Nephron (organoid): ENCODE data around the gene NMNAT3.

Source experiments
- H3K27ac Mint-ChIP-seq, 3 experiments: 2 replicates each; pipeline ENCODE4 v1.8.0; 2020; ENCODE audit warnings: mixed read lengths in 3 of 3, mild to moderate bottlenecking in 2 of 3, moderate library complexity in 1 of 3
- H3K27me3 Mint-ChIP-seq: 2 replicates; pipeline ENCODE4 v1.8.0; 2021; ENCODE audit warnings: low read depth, mild to moderate bottlenecking, moderate library complexity, mixed read lengths
- H3K36me3 Mint-ChIP-seq: 2 replicates; pipeline ENCODE4 v1.8.0; 2020; ENCODE audit warnings: low read depth, mixed read lengths
- H3K4me1 Mint-ChIP-seq: 2 replicates; pipeline ENCODE4 v1.8.0; 2020; ENCODE audit warnings: mixed read lengths
- H3K4me3 Mint-ChIP-seq, 3 experiments: 2 replicates each; pipeline ENCODE4 v1.8.0; 2020; ENCODE audit warnings: mild to moderate bottlenecking in 3 of 3, mixed read lengths in 3 of 3, moderate library complexity in 2 of 3
- H3K9me3 Mint-ChIP-seq: 2 replicates; pipeline ENCODE4 v1.8.0; 2020; ENCODE audit warnings: mixed read lengths
- CTCF ChIP-seq, 3 experiments: fragments of 200-600 bp; sonication (generic); IDR thresholded peaks; one replicate each; pipeline ENCODE4 v1.5.0; 2021; ENCODE audit warnings: antibody characterized with exemption in 3 of 3; ENCODE audit not compliant: unreplicated experiment in 3 of 3

The NMNAT3 gene

DNA sequence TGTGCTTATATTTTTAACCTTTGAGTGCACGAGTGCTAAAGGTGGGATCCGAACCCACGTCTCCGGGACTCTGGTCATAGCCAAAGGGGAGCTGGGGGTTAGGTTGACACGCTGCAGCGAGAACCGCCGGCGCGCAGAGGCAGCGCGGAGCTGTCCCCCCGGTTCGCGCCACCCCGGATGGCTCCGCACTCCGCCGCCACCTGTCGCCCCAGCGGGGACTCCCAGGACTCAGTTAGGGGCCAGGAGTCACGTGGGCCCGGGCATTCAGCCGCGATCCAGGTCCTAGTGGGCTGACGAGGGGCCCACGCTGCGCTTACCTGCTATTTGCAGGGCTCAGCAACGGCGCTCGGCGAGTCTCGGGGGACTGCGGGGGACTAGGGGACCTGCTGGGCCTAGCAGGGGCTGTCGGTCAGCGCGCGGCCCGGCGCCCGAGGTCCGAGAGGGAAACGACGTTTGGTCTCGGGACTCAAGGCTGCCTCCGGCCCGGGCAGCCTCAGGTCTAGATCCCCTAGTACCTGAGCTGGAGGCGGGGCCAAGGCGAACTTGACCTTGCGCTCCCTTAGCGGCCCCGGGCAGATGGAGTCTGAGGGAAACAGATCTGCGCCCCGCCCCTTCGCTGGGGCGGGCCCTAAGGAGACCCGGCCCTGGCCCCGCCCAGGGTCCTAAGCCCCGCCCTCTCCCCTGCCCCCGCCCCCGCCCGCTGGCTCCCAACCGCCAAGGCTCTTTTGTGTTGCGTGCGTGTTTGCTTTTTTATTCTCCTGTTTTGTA lies at the start of gene NMNAT3:
Gene NMNAT3, minus strand, starts transcription at position 585 of the 768 bp plus-strand sequence. CDS start 50,248 bp downstream, outside the sequence.
- Mint-ChIP-seq H3K27ac (peak within 1 kb of the TSS in 2 of 3 experiments; percentile 25 to 39), H3K4me1 (peaks cover 12% of the 10 kb centered on the region), H3K36me3 (no peaks in the 10 kb centered on the region), H3K4me3 (peak within 1 kb of the TSS; percentile 79 to 82 (median 80)), H3K9me3 (no peaks in the 10 kb centered on the region), H3K27me3 (peaks cover 31% of the 10 kb centered on the region)
- no peak for TF ChIP-seq CTCF (IDR thresholded peaks at IDR 0.05; ENCODE audit: unreplicated experiment in 3 of 3)

DNA sequence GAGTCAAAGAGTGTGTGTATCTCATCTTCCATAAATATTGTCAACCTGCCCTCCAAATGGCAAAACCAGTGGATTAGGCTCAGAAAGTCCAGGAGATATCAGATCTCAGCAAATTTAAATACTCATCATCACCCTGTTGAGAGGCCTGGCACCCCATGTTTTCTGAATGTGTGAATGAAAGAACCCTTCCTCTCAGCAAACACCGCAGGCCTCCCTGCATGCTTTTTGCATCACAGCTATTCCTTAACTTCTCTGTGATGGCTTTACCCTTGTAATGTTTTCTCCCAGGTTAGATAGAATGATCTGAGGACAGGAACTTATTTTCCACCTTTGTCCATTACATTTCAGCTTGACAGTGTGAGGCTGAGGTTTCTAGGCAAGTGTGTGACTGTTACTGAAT lies 43.6 kb upstream of the NMNAT3 start:
- no peaks in the 10 kb centered on the region for H3K9me3 Mint-ChIP-seq
- no peak overlapping the region for H3K4me3 Mint-ChIP-seq
- TF ChIP-seq CTCF (IDR thresholded peaks at IDR 0.05; ENCODE audit: unreplicated experiment in 3 of 3), result no peak
- H3K27ac Mint-ChIP-seq, result no peak overlapping the region
- H3K36me3 Mint-ChIP-seq, result no peaks in the 10 kb centered on the region
- no peaks in the 10 kb centered on the region for H3K27me3 Mint-ChIP-seq
- H3K4me1 Mint-ChIP-seq, result peaks cover 21% of the 10 kb centered on the region

DNA sequence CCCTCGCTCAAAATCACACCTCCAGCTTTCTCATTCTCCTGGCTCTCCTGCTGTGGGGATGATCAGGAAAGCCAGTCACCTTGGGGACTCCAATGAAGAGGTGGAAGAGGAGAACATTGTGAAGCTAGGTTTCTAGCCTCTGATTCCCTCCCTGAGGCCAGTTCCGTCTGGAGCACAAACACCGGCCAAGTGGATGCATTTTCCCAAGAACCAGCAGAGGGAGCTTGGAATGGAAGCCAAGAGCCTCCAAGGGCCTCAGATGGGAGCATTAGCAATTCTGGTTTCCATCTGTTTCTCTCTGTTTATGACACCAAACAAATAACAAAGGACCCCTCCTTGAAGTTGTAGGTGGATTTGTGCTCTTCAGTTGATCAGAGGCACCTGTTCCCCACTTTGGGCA lies 40.6 kb upstream of the NMNAT3 start:
- Mint-ChIP-seq H3K4me1 (peaks cover 30% of the 10 kb centered on the region), H3K4me3 (no peak overlapping the region), H3K9me3 (no peaks in the 10 kb centered on the region), H3K27ac (no peak overlapping the region), H3K36me3 (no peaks in the 10 kb centered on the region), H3K27me3 (no peaks in the 10 kb centered on the region)
- peak; percentile 37 to 52 (median 44) for TF ChIP-seq CTCF (IDR thresholded peaks at IDR 0.05; ENCODE audit: unreplicated experiment in 3 of 3)

- Mint-ChIP-seq H3K9me3 (no peaks in the 10 kb centered on the region), H3K4me3 (peak overlapping the region in 1 of 3 experiments; percentile 6), H3K27me3 (no peaks in the 10 kb centered on the region), H3K4me1 (peaks cover 30% of the 10 kb centered on the region), H3K27ac (no peak overlapping the region), H3K36me3 (no peaks in the 10 kb centered on the region)
- no peak for TF ChIP-seq CTCF (IDR thresholded peaks at IDR 0.05; ENCODE audit: unreplicated experiment in 3 of 3)
Observed at GRCh38 chr3:139716908-139717485, 39.2 kb upstream of the NMNAT3 start.

- Mint-ChIP-seq H3K36me3 (no peaks in the 10 kb centered on the region), H3K4me3 (no peak overlapping the region), H3K4me1 (peaks cover 31% of the 10 kb centered on the region), H3K27me3 (no peaks in the 10 kb centered on the region), H3K27ac (peak overlapping the region in 1 of 3 experiments; percentile 68), H3K9me3 (no peaks in the 10 kb centered on the region)
- TF ChIP-seq CTCF (IDR thresholded peaks at IDR 0.05; ENCODE audit: unreplicated experiment in 3 of 3), result no peak
Observed at GRCh38 chr3:139715743-139716360, 38.1 kb upstream of the NMNAT3 start.
